Fibroblast of mammary gland (primary cell): Measurements from ENCODE around the gene AMOTL2.

Experiments used
- DNase-seq: peaks from one replicate; pipeline ENCODE4 v3.0.0-alpha.2; 2010; ENCODE audit warnings: low read depth
- H3K4me3 ChIP-seq: 2 replicates; pipeline ENCODE4 v1.5.1; 2011; ENCODE audit warnings: low read depth, mild to moderate bottlenecking, low read length, moderate library complexity; ENCODE audit not compliant: control insufficient read depth
- TF ChIP-seq, protein P1 (sequence below): conservative IDR thresholded peaks from 2 replicates; pipeline ENCODE4 v1.5.1; 2011; ENCODE audit warnings: low read depth, low read length, inconsistent platforms; ENCODE audit not compliant: control insufficient read depth, insufficient read depth

The AMOTL2 gene

DNA sequence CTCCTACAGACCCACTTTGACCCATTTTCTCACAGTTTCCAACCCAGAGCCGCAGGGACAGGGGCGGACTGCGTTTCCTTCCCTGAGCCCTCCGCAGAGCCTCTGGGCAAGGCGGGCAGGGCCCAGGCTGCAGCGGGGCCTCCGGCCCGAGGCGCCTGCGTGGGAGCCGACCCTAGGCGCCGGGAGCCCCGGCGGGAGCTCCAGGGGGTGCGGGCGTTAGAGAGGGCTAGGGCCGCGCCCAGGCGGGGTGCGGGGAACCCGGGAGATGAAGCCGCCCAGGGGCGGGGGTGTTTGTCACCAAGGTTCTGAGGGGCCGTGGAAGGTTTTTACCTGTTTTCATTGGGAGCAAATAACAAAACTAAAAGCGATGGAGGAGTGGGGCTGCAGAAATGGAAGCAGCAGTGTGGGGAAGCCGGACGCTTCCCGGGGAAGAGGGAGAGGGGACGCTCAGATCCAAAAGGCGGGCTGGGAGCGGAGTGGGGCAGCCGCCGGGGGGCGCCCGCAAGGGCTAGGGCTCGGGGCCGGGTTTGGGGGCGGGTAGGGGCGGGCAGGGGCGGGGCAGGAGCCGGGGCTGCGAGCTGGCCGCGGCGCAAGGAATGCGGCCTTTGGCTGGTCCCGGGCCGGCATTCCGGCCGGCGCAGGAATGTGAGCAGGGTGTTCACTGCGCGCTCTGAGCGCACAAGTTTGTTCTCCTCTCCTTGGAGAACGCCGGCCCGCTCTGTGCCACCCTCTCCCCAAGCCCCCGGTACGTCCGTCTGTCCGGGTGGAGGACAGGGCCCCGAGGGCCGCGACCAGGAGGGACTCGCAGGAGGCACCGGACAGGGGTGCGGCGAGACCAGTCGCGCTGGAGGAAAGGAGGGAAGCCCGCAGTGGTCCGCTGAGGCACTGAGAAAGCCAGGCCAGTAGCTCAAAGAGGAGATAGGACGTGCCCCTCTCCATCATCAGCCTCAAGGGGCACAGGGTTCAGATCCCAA, 61.1 kb downstream of the AMOTL2 start:
- DNase-seq: peak; percentile 62
- TF ChIP-seq, protein P1, sequence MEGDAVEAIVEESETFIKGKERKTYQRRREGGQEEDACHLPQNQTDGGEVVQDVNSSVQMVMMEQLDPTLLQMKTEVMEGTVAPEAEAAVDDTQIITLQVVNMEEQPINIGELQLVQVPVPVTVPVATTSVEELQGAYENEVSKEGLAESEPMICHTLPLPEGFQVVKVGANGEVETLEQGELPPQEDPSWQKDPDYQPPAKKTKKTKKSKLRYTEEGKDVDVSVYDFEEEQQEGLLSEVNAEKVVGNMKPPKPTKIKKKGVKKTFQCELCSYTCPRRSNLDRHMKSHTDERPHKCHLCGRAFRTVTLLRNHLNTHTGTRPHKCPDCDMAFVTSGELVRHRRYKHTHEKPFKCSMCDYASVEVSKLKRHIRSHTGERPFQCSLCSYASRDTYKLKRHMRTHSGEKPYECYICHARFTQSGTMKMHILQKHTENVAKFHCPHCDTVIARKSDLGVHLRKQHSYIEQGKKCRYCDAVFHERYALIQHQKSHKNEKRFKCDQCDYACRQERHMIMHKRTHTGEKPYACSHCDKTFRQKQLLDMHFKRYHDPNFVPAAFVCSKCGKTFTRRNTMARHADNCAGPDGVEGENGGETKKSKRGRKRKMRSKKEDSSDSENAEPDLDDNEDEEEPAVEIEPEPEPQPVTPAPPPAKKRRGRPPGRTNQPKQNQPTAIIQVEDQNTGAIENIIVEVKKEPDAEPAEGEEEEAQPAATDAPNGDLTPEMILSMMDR: no peak
- peak overlapping the region; percentile 44 for H3K4me3 ChIP-seq

DNA sequence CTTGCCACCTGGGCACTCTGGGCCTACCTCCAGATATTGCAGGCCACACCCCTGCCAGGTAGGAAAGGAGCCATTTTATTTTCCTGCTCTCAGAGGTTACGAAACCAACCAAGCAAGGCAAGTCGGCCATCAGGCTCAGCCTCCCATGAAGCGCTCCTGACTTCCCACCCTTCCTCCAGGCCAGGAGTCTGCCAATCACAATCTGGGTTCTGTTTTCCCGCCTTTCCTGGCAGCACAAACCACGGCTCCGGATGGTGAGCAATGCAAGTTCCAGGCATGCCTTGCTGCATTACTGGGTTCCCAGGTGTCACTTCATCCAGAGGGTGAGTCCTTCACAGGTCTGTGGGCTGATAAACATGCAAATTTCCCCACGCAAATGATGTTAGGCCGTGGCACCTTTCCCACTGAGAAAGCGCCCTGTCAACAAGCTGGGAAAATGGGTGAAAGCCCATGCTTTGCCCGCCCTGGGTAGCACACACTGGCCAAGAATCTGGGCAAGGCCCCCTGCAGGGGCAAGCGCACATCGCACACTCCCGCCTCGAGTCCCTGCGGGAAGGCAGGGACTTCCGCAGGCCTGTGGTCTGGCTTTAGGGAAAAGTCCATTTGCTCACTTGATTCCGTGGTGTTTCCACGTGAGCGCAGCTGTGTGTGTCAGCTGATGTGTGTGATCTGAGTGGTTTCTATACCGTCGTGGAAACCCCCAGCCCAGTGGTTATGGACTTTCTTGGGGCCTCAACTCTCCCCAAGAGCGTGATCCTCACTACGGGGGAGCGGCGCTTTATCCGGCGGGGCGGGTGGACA, 62.0 kb downstream of the AMOTL2 start:
- DNase-seq: peak; percentile 66

DNA sequence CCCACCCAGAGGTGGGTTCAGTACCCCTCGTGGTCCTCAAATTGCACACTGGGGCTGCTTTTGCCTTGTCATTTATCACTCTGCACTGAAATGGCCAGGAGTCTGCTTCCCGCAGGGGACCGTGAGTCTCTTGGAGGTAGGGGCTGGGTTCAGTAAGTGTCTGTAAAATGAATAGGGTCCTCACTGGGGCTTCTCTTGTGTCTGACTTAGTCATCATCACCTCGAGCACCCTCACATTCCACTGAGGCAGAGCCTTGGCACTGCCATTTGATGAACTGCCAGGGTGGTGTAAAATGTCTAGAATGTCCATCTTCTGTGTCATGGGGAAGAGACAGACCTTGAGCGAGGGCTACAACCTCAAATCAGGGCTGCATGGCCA, 62.6 kb downstream of the AMOTL2 start:
- DNase-seq: no peak
- TF ChIP-seq, protein P1: no peak
- no peak overlapping the region for H3K4me3 ChIP-seq

More for the DNA sequence above, 62.0 kb downstream of the AMOTL2 start:
- H3K4me3 ChIP-seq: no peak overlapping the region
- TF ChIP-seq, protein P1: peak; percentile 7

DNA sequence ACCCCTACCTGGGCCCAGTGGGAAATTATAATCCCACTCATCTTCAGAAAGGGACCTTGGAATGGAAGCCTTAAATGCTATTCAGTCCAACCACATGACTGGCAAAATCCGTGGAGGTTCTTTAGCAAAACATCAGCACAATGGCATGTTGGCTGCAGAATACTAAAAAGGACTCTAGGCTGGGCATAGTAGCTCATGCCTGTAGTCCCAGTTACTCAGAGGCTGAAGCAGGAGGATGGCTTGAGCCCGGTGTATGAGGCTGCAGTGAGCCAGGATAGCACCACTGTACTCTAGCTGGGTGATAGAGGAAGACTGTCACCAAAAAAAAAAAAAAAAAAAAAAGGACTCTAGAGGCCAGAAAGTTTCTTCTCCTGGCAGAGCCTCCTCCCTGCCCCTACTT, 63.0 kb downstream of the AMOTL2 start:
- TF ChIP-seq, protein P1: no peak
- DNase-seq: peak; percentile 56
- H3K4me3 ChIP-seq: no peak overlapping the region

DNA sequence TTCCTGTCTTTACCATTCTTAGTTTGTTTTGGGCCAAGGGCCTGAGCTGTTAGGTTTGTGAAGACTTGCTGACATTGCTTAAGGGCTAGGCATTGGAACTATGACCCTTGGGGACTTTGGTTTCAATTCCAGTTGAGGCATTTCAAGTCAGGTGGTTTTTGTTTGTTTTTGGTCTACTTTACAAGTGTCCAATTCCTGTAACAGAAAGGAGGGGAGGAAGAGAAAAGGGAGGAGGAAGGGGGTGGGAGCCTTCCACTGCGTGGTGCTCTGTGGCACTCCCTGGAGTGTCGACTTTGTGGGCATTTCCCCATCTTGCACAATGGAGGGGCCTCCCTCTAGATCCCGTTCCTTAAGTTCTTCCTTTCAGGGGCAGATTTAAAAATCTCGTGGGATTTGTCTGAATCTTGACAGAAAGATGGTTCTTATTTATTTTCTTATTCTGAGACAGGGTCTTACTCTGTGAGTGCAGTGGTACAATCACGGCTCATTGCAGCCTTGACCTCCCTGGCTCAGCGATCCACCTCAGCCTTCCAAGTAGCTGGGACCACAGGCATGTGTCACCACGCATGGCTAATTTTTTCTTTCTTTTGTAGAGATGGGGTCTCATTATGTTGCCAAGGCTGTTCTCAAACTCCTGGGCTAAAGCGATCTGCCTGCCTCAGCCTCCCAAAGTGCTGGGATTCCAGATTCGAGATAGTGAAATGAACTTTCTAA, 64.1 kb downstream of the AMOTL2 start:
- TF ChIP-seq, protein P1: no peak
- DNase-seq: no peak
- H3K4me3 ChIP-seq: no peak overlapping the region

DNA sequence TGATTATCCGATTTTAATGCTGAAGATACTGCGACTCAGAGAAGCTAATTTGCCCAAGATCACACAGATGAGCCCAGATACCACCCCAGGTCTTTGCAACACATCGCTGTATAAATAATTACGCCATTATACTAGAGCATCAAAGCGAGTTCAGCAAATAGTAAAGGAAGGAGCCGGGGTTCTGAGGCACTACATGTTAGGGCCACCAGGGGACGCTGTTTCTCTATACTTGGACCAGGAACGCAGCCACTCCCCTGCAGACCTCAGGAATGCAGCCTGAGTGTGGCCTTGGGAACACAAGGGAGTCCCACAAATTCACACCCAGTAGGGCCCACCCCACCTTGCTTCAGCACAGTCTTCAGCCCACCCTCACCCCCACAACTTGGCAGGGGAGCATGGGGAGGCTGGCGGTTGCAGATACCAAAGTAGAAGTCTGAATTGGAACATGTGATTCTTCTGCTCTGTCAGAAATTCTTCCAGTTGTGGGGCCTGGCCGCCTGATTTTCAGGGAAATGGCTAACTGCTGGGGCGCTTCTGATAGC, 65.8 kb downstream of the AMOTL2 start:
- DNase-seq: peak; percentile 85
- H3K4me3 ChIP-seq: no peak overlapping the region
- TF ChIP-seq, protein P1: peak; percentile 99
